ENCODE measurements around the gene CEBPZOS. TPM values are rescaled to one million over a fixed set of nuclear protein-coding genes. Genes with fewer than 3 reads are reported as not detected.

The CEBPZOS gene
- total RNA-seq, 1 donor from 2014 or later = 15.9 TPM

DNA sequence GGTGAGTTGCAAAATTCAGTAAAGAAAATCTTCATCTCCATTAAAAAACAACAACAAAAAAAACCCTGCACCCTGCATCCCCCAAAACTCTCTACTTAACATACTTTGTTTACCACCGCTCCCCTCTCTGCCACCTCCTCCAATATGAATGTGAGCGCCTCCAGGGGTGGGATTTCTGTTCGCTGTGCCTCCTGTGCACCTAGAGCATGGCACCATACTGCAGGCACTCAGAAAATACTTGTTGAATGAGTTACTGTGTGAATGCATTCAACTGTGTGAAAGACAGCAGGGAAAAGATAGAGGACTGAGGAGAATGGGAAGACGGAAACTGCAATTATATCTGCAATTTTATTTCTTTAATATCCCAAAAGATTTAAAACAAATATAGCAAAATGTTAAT lies 30.6 kb downstream of the CEBPZOS start:
- no peak for DNase-seq (ENCODE audit: low read depth)
- H3K36me3 ChIP-seq (ENCODE audit: control insufficient read depth, insufficient read depth, low read length) = no peaks in the 10 kb centered on the region
- TF ChIP-seq, protein P1, sequence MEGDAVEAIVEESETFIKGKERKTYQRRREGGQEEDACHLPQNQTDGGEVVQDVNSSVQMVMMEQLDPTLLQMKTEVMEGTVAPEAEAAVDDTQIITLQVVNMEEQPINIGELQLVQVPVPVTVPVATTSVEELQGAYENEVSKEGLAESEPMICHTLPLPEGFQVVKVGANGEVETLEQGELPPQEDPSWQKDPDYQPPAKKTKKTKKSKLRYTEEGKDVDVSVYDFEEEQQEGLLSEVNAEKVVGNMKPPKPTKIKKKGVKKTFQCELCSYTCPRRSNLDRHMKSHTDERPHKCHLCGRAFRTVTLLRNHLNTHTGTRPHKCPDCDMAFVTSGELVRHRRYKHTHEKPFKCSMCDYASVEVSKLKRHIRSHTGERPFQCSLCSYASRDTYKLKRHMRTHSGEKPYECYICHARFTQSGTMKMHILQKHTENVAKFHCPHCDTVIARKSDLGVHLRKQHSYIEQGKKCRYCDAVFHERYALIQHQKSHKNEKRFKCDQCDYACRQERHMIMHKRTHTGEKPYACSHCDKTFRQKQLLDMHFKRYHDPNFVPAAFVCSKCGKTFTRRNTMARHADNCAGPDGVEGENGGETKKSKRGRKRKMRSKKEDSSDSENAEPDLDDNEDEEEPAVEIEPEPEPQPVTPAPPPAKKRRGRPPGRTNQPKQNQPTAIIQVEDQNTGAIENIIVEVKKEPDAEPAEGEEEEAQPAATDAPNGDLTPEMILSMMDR (IDR thresholded peaks at IDR 0.05; ENCODE audit: insufficient read depth, low read length, poor library complexity, severe bottlenecking) = no peak

GRCh38 chr2:37228788-37229187 lies 32.5 kb downstream of the CEBPZOS start:
- no peaks in the 10 kb centered on the region for H3K27me3 ChIP-seq (ENCODE audit: control insufficient read depth, insufficient read depth, low read length)
- DNase-seq (ENCODE audit: low read depth) = no peak
- H3K36me3 ChIP-seq (ENCODE audit: control insufficient read depth, insufficient read depth, low read length) = no peaks in the 10 kb centered on the region
- H3K4me3 ChIP-seq (ENCODE audit: low read depth, low read length) = no peak overlapping the region
- TF ChIP-seq, protein P1 (IDR thresholded peaks at IDR 0.05; ENCODE audit: insufficient read depth, low read length, poor library complexity, severe bottlenecking) = no peak

More for the DNA sequence above, 30.6 kb downstream of the CEBPZOS start:
- Histone ChIP-seq H3K27me3 (ENCODE audit: control insufficient read depth, insufficient read depth, low read length) (no peaks in the 10 kb centered on the region), H3K4me3 (ENCODE audit: low read depth, low read length) (no peak overlapping the region)

DNA sequence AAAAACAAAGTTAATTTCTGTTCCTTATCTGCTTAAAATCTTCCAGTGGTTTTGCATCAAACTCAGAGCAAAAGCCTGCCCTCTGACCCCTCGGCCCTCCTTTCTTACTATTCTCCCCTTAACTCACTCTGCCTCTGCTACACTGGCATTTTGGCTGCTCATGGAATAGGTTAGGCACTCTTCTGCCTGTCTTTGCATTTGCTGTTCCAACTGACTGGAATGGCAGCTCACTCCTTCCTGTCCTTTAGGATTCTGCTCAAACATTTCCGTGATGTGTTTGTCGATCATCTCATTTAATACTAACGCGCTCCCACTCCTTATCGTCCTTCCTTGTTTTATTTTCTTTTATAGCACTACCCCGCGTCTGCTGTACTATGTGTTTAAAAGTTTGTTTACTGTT lies 34.3 kb downstream of the CEBPZOS start:
- no peaks in the 10 kb centered on the region for H3K27me3 ChIP-seq (ENCODE audit: control insufficient read depth, insufficient read depth, low read length)
- no peak for DNase-seq (ENCODE audit: low read depth)
- no peaks in the 10 kb centered on the region for H3K36me3 ChIP-seq (ENCODE audit: control insufficient read depth, insufficient read depth, low read length)
- peak overlapping the region; percentile 85 for H3K4me3 ChIP-seq (ENCODE audit: low read depth, low read length)
- TF ChIP-seq, protein P1 (IDR thresholded peaks at IDR 0.05; ENCODE audit: insufficient read depth, low read length, poor library complexity, severe bottlenecking) = no peak

DNA sequence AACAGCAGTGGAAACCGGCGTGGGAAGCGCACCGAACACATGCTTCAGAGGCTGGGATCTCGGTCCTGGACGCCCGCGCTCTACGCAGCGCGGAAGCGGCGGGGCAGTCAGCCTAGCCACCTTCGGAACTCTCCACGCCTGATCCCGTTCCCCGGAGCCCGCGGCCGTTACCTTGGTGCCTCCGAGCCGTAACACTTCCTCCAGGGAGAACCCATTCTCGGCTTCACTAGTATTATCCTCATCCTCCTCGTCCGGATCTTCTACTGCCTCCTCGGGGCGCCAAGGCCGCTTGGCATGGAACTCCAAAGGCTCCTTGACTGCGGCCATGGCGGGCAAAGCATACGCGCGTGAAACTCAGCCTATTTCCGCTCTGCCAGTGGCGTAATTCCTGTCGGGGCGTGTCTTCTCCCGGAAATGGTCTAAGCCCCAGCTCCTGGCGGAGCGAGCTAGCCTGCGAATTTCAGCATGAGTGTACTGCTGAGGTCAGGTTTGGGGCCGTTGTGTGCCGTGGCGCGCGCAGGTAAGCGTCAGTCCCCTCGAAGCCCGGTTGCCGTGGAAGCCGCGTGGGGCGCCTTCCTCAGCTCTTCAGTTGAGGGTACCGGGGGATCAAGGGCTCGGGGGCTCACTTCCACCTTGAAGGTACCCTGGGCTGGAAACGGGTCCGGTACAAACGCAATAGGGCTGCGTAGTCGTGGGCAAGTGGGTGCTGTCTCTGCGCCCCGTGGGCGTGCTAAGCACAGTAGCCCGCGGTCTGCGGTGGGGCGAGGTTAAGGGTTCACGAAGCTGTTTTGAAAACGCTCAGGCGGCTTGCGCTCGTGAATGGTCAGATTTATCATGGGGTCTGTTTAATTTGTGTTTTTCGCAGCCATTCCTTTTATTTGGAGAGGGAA lies 35.2 kb downstream of the CEBPZOS start, which contains the start of the genes CEBPZ and NDUFAF7:
CEBPZ (minus strand) TSS at position 356 of the 890 bp plus-strand sequence; CDS start at position 327, 29 bp downstream.
NDUFAF7 (plus strand) TSS at position 418 of the 890 bp plus-strand sequence; CDS start at position 466, 48 bp downstream.
- H3K4me3 ChIP-seq (ENCODE audit: low read depth, low read length) = peak within 1 kb of the TSS; percentile 85
- TF ChIP-seq, protein P1 (IDR thresholded peaks at IDR 0.05; ENCODE audit: insufficient read depth, low read length, poor library complexity, severe bottlenecking) = peak; percentile 5
- DNase-seq (ENCODE audit: low read depth) = peak; percentile 83
- H3K27me3 ChIP-seq (ENCODE audit: control insufficient read depth, insufficient read depth, low read length) = no peaks in the 10 kb centered on the region
- H3K36me3 ChIP-seq (ENCODE audit: control insufficient read depth, insufficient read depth, low read length) = no peaks in the 10 kb centered on the region

GRCh38 chr2:37232131-37232933 lies 36.0 kb downstream of the CEBPZOS start:
- Histone ChIP-seq H3K36me3 (ENCODE audit: control insufficient read depth, insufficient read depth, low read length) (no peaks in the 10 kb centered on the region), H3K27me3 (ENCODE audit: control insufficient read depth, insufficient read depth, low read length) (no peaks in the 10 kb centered on the region), H3K4me3 (ENCODE audit: low read depth, low read length) (peak overlapping the region; percentile 85)
- DNase-seq (ENCODE audit: low read depth) = no peak
- TF ChIP-seq, protein P1 (IDR thresholded peaks at IDR 0.05; ENCODE audit: insufficient read depth, low read length, poor library complexity, severe bottlenecking) = no peak

Measured in kidney epithelial cell (primary cell).